Measurements from ENCODE around the gene RCC2.

Gene RCC2

DNA sequence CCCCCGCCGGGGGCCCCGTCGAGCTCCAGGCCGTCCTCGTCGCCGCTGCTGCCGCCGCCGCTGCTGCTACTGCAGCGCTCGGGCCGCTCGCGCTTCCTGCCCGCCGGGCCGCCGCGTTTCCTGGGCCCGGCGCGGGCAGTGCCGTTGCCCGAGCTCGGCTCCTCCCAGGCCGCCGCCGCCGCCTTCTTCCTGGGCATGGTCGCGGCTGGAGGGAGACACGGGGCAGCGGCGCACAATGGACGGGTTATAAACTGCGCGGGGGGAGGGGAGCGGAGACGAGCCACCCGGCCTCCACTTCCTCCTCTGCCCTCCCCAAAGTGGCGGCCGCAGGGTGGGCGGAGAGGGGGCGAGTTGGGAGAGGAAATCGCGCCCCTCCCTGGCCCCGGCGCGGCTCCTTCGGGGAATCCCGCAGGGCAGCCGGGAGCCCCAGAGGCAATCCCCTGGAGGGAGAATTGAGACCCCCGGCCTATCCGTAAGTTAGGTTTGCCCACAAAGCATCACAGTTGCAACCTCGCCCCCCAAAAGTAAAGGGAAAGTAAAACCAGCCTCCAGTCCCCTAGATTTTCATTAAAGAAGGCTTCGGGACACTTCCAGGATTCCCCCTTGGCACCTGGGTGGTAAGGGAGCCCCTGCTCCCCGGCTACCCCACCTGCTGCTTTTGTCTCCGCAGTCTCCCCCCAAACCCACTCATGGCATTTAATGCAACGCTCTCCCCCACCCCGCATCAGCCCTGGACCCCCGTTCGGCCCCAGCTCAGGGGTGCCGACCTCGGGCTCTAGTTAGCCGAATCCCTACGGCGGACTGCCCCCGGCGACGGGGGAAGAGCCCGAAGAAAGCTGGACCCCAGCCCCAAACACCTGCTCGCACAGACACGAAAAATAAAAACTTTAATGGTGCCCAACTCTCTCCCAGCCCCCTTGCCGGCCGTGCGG is 893 bp downstream of the RCC2 start:
- TF ChIP-seq, protein P1, sequence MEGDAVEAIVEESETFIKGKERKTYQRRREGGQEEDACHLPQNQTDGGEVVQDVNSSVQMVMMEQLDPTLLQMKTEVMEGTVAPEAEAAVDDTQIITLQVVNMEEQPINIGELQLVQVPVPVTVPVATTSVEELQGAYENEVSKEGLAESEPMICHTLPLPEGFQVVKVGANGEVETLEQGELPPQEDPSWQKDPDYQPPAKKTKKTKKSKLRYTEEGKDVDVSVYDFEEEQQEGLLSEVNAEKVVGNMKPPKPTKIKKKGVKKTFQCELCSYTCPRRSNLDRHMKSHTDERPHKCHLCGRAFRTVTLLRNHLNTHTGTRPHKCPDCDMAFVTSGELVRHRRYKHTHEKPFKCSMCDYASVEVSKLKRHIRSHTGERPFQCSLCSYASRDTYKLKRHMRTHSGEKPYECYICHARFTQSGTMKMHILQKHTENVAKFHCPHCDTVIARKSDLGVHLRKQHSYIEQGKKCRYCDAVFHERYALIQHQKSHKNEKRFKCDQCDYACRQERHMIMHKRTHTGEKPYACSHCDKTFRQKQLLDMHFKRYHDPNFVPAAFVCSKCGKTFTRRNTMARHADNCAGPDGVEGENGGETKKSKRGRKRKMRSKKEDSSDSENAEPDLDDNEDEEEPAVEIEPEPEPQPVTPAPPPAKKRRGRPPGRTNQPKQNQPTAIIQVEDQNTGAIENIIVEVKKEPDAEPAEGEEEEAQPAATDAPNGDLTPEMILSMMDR (IDR thresholded peaks at IDR 0.05; ENCODE audit: insufficient read depth, low read length, missing control alignments) = no peak
- CTCF ChIA-PET = interaction anchor here (0.7 to 3.1 kb wide), 12 partner anchors 8 to 378 kb away, joined by 3 to 12 read pairs (median 4); no protein-coding TSS in a partner anchor
- peak overlapping the region; percentile 72 for H3K4me3 ChIP-seq (ENCODE audit: low read depth, low read length)
- DNase-seq (ENCODE audit: low read depth, low spot score) = no peak
- POLR2A ChIA-PET = no interaction called here

DNA sequence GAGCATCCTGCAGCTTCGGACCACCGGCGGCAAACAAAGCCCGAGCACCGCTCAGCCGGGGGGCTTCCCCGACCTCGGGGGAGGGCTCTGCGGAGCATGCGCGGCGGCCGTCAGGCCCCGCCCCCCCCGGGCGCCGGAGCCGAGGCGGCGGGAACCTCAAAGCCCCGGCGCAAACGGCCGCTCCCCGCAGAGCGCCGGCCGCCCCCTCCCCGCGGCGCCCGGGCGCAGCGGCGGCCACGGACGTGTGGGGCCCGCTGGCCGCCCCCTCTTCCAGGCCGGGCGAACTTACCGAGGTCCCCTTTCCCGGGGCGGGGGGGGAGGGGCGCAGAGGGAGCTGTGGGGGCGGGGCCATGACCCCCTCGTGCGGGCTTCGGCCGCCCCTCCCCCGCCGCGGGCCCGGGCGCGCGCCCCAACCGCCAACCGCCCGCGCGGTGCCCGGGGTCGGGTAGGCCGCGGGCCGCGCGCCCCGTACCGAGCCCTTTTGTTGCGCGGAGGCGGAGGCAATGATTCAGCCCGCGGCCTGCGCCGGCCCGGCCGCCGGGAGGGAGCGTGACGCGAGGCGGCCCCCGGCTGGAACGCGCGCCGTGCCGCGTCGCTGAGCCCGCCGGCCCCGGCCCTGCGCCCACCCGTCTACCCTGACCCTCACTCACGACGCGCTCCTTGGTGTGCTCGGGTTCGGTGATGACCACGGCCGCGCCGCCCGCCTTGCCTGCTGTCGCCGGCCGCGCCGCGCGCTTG is 1.7 kb downstream of the RCC2 start:
- H3K4me3 ChIP-seq (ENCODE audit: low read depth, low read length) = peak overlapping the region; percentile 72
- TF ChIP-seq, protein P1 (IDR thresholded peaks at IDR 0.05; ENCODE audit: insufficient read depth, low read length, missing control alignments) = no peak
- DNase-seq (ENCODE audit: low read depth, low spot score) = no peak
- CTCF ChIA-PET = interaction anchor here (1.2 kb wide), 1 partner anchor 9 kb away, joined by 4 read pairs; no protein-coding TSS in a partner anchor
- POLR2A ChIA-PET = no interaction called here

DNA sequence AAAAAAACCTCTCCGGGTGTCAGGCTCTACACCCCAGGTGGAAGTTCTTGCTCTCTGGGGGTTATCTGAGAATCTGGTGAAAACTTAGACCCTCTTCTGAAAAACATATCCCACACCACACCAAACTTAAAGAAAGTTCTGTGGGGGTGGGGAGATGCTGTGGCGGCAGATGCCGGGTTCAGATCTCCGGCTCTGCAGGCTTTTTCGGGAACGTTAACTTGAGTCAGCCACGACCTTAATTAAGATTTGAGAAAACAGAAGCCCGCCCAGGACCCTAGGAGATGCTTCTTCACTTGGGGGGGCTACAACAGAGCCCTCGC is 2.3 kb downstream of the RCC2 start:
- ChIA-PET POLR2A (no interaction called here), CTCF (interaction anchor here (1.2 to 1.5 kb wide), 2 partner anchors 9 to 16 kb away, joined by 4 to 7 read pairs; no protein-coding TSS in a partner anchor)
- DNase-seq (ENCODE audit: low read depth, low spot score) = no peak
- H3K4me3 ChIP-seq (ENCODE audit: low read depth, low read length) = peak overlapping the region; percentile 72
- TF ChIP-seq, protein P1 (IDR thresholded peaks at IDR 0.05; ENCODE audit: insufficient read depth, low read length, missing control alignments) = no peak

DNA sequence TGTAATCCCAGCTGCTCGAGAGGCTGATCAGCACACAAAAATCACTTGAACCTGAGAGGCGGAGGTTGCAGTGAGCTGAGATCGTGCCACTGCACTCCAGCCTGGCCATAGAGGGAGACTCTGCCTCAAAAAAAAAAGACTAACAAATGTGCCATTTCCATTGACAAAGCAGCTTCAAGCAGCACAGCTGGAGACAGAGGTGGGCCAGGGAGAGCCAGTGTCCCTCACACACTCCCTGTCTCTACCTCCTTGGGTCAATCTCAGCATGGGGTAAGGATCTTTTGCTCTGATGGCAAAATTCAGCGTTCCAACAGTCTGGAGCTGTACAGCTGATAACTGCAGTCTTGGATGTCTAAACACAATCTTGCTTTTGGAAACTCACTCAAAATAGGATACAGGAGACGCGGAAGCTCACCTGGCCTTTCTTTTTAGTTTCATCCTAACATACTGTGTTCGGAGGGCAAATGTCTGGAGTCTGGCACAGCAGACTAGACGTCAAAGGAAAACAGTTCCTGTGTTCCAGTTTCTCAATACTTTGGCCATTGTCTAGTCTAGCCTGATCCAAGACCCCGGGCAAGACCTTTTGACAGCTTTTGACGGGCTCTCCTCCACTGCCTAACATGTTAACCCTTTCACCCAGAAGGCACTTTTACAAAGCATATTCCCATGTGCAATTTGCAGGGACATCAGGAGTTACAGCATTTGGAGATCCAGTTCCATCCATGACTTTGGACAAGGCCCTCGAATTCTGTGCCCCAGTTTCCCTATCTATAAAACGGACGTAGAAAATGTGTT is 2.9 kb downstream of the RCC2 start:
- TF ChIP-seq, protein P1 (IDR thresholded peaks at IDR 0.05; ENCODE audit: insufficient read depth, low read length, missing control alignments) = no peak
- no peak for DNase-seq (ENCODE audit: low read depth, low spot score)
- H3K4me3 ChIP-seq (ENCODE audit: low read depth, low read length) = peak overlapping the region; percentile 72
- ChIA-PET CTCF (interaction anchor here (1.5 kb wide), 2 partner anchors 12 to 16 kb away, joined by 7 to 8 read pairs; no protein-coding TSS in a partner anchor), POLR2A (no interaction called here)

DNA sequence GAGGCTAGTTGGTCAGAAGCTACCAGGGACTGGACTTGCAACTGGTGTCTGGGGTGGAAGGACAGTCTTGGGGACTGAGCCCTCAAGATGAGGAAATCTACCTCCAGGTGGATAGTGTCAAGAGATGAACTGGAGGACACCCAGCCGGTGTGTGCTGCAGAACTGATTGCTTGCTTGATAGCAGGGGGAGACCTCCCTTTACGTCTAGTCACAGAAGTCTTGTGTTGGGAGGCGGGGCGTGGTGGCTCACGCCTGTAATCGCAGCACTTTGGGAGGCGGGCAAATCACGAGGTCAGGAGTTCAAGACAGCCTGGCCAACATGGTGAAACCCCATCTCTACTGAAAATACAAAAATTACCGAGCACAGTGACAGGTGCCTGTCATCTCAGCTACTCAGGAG is 4.9 kb downstream of the RCC2 start:
- TF ChIP-seq, protein P1 (IDR thresholded peaks at IDR 0.05; ENCODE audit: insufficient read depth, low read length, missing control alignments) = no peak

More for the DNA sequence above, 4.9 kb downstream of the RCC2 start:
- no peak overlapping the region for H3K4me3 ChIP-seq (ENCODE audit: low read depth, low read length)
- CTCF ChIA-PET = interaction anchor here (1.5 to 2.9 kb wide), 3 partner anchors 18 to 310 kb away, joined by 3 to 8 read pairs (median 5); no protein-coding TSS in a partner anchor
- DNase-seq (ENCODE audit: low read depth, low spot score) = no peak
- POLR2A ChIA-PET = no interaction called here
